HCT116 (cell line): ENCODE data around the gene CFAP161. TPM values are rescaled to one million over a fixed set of nuclear protein-coding genes. Genes with fewer than 3 reads are reported as not detected.

Experiments used
- ATAC-seq: fragments of 200-7000 bp; cut with Tn5 transposase; 2 replicates; pipeline ENCODE4 v1.9.1; 2020; ENCODE audit warnings: mild to moderate bottlenecking, moderate library complexity
- BruUV-seq: library from RNA; stranded (reverse); fragments of 400-500 nt; replicated peaks from 2 replicates; lab custom pipeline; 2021; lab: Mats Ljungman, UMichigan
- CTCF ChIA-PET: fragments of 300-600 bp; sonication (Branson Sonifier 250); formaldehyde crosslinking; loops from one replicate; lab custom pipeline; 2021; ENCODE audit warnings: antibody characterized with exemption; lab: Charles Lee
- POLR2A ChIA-PET: fragments of 300-600, 350-600 bp; sonication (Branson Sonifier 250); formaldehyde crosslinking; loops from one replicate; lab custom pipeline; 2021; ENCODE audit warnings: antibody characterized with exemption; lab: Charles Lee
- RAD21 ChIA-PET, 2 experiments: fragments of 300-600 bp; sonication (Branson Sonifier 250); formaldehyde crosslinking; loops; one replicate each; lab custom pipeline; 2023; ENCODE audit warnings: low total read pairs in 2 of 2; ENCODE audit not compliant: uncharacterized antibody in 2 of 2, unreplicated experiment in 2 of 2, low non-redundant PET in 1 of 2; lab: Charles Lee
- DNase-seq: peaks from one replicate; pipeline ENCODE4 v3.0.0-alpha.2; 2010; ENCODE audit warnings: low read depth, low spot score
- H2AFZ ChIP-seq: fragments of 200-600 bp; shearing (Covaris generic), sonication (generic); 2 replicates; pipeline ENCODE4 v1.6.1; 2017; ENCODE audit warnings: low read depth, mixed run types, mixed read lengths, antibody characterized with exemption, low read length; ENCODE audit not compliant: poor library complexity, severe bottlenecking
- H3K27ac ChIP-seq: 2 replicates; pipeline ENCODE4 v1.5.1; 2012; ENCODE audit warnings: low read depth, low read length
- H3K27me3 ChIP-seq: fragments of 200-600 bp; sonication (generic); 2 replicates; pipeline ENCODE4 v1.6.1; 2016; ENCODE audit warnings: mixed run types, low read length, mixed read lengths; ENCODE audit not compliant: insufficient read depth
- H3K36me3 ChIP-seq, 2 experiments: fragments of 200-500 bp in 1 of 2; fragments of 200-600 bp in 1 of 2; sonication (Bioruptor generic) in 1 of 2; sonication (generic) in 1 of 2; 2 replicates each; pipeline versions ENCODE4 v1.5.1 to v1.6.1; 2014 to 2016; ENCODE audit warnings: low read length in 2 of 2, inconsistent platforms in 1 of 2, mixed read lengths in 1 of 2, mixed run types in 1 of 2; ENCODE audit not compliant: insufficient read depth in 2 of 2, control insufficient read depth in 1 of 2
- H3K4me1 ChIP-seq, 2 experiments: fragments of 200-600 bp in 1 of 2; sonication (generic) in 1 of 2; 2 replicates each; pipeline versions ENCODE4 v1.5.1 to v1.6.1; 2012 to 2017; ENCODE audit warnings: low read length in 2 of 2, inconsistent platforms in 1 of 2, mild to moderate bottlenecking in 1 of 2, mixed read lengths in 1 of 2, mixed run types in 1 of 2, moderate library complexity in 1 of 2; ENCODE audit not compliant: insufficient read depth in 2 of 2, control insufficient read depth in 1 of 2
- H3K4me2 ChIP-seq: fragments of 200-600 bp; sonication (generic); 2 replicates; pipeline ENCODE4 v1.6.1; 2017; ENCODE audit warnings: mixed run types, low read length, mixed read lengths
- H3K4me3 ChIP-seq, 2 experiments: fragments of 200-600 bp in 1 of 2; sonication (generic) in 1 of 2; replicated peaks in 1 of 2; 2 replicates each; pipeline ENCODE4 v1.5.1; 2011 to 2016; ENCODE audit warnings: low read length in 2 of 2, control low read depth in 1 of 2, low read depth in 1 of 2, mild to moderate bottlenecking in 1 of 2, mixed read lengths in 1 of 2, mixed run types in 1 of 2
- H3K79me2 ChIP-seq: fragments of 200-600 bp; sonication (generic); 2 replicates; pipeline ENCODE4 v1.6.1; 2017; ENCODE audit warnings: mild to moderate bottlenecking, mixed run types, low read length, moderate library complexity, mixed read lengths; ENCODE audit not compliant: insufficient read depth
- H3K9ac ChIP-seq: fragments of 200-600 bp; sonication (generic); 2 replicates; pipeline ENCODE4 v1.6.1; 2016; ENCODE audit warnings: low read length, mixed read lengths
- H3K9me2 ChIP-seq: fragments of 200-600 bp; sonication (generic), shearing (Covaris generic); 2 replicates; pipeline ENCODE4 v1.6.1; 2017; ENCODE audit warnings: mixed run types, mild to moderate bottlenecking, moderate library complexity; ENCODE audit not compliant: insufficient read depth
- H3K9me3 ChIP-seq, 2 experiments: fragments of 200-500 bp in 1 of 2; fragments of 200-600 bp in 1 of 2; sonication (Bioruptor generic) in 1 of 2; sonication (generic) in 1 of 2; 2 replicates each; pipeline ENCODE4 v1.6.1; 2014 to 2017; ENCODE audit warnings: low read length in 2 of 2, mixed read lengths in 2 of 2, inconsistent platforms in 1 of 2, low read depth in 1 of 2, mild to moderate bottlenecking in 1 of 2, mixed run types in 1 of 2, moderate library complexity in 1 of 2; ENCODE audit not compliant: control insufficient read depth in 1 of 2, insufficient read depth in 1 of 2
- H4K20me1 ChIP-seq: fragments of 200-600 bp; sonication (generic), shearing (Covaris generic); 2 replicates; pipeline ENCODE4 v1.6.1; 2017; ENCODE audit warnings: mixed run types, mild to moderate bottlenecking, moderate library complexity; ENCODE audit not compliant: insufficient read depth
- ELF1 ChIP-seq: IDR thresholded peaks from 2 replicates; pipeline ENCODE4 v1.6.1; 2012; ENCODE audit warnings: low read depth, borderline replicate concordance
- POLR2A ChIP-seq: IDR thresholded peaks from 2 replicates; pipeline ENCODE4 v1.7.0; 2011; ENCODE audit warnings: borderline replicate concordance; ENCODE audit not compliant: insufficient read depth, insufficient read length; ENCODE audit errors: extremely low read depth
- POLR2AphosphoS5 ChIP-seq: IDR thresholded peaks from 2 replicates; pipeline ENCODE4 v1.6.1; 2011; ENCODE audit warnings: mild to moderate bottlenecking, low read depth, low read length, moderate library complexity
- RAD21 ChIP-seq: IDR thresholded peaks from 2 replicates; pipeline ENCODE4 v1.6.1; 2012; ENCODE audit warnings: low read depth, mild to moderate bottlenecking
- SIN3A ChIP-seq: IDR thresholded peaks from 2 replicates; pipeline ENCODE4 v1.6.1; 2012; ENCODE audit warnings: low read depth
- SP1 ChIP-seq: IDR thresholded peaks from 2 replicates; pipeline ENCODE4 v1.6.1; 2012; ENCODE audit warnings: low read depth
- SRF ChIP-seq: IDR thresholded peaks from 2 replicates; pipeline ENCODE4 v1.6.1; 2012; ENCODE audit warnings: low read depth
- YY1 ChIP-seq: IDR thresholded peaks from 2 replicates; pipeline ENCODE4 v1.6.1; 2011; ENCODE audit warnings: low read length, low read depth, moderate library complexity, mild to moderate bottlenecking; ENCODE audit not compliant: insufficient replicate concordance; ENCODE audit errors: extremely low read depth
- ZFX ChIP-seq: fragments of 450-650 bp; IDR thresholded peaks from 2 replicates; pipeline ENCODE4 v1.6.1; 2017
- ZNF274 ChIP-seq: fragments of 200-500 bp; sonication (Bioruptor generic); IDR thresholded peaks from 2 replicates; pipeline ENCODE4 v1.6.1; 2014; ENCODE audit warnings: mild to moderate bottlenecking, low read depth, low read length, inconsistent platforms
- intact Hi-C: fragments of 100-400 bp; cut with micrococcal nuclease; formaldehyde crosslinking; loops from 2 replicates; pipeline ENCODE4 v1.10.0; 2022
- total RNA-seq: library from RNA; stranded (reverse); gene quantifications from one replicate; pipeline ENCODE4 v1.2.1, GENCODE V29; 2021; ENCODE audit not compliant: unreplicated experiment
- TF ChIP-seq, protein P1 (sequence below): IDR thresholded peaks from 2 replicates; pipeline ENCODE4 v1.6.1; 2011; ENCODE audit warnings: mild to moderate bottlenecking, low read length, moderate library complexity; ENCODE audit not compliant: insufficient replicate concordance; ENCODE audit errors: extremely low read depth
- TF ChIP-seq, protein P2 (sequence below): IDR thresholded peaks from 2 replicates; pipeline ENCODE4 v1.6.1; 2012; ENCODE audit warnings: low read depth
- TF ChIP-seq, protein P3 (sequence below), 3 experiments: fragments of 200-600 bp in 1 of 3; sonication (generic) in 1 of 3; IDR thresholded peaks in 2 of 3; conservative IDR thresholded peaks in 1 of 3; 2 replicates each; pipeline ENCODE4 v1.5.1; 2012 to 2017; ENCODE audit warnings: low read depth in 2 of 3, low read length in 2 of 3, antibody characterized with exemption in 1 of 3, borderline replicate concordance in 1 of 3, control low read depth in 1 of 3, mild to moderate bottlenecking in 1 of 3, mixed read lengths in 1 of 3, mixed run types in 1 of 3, moderate library complexity in 1 of 3; ENCODE audit not compliant: insufficient read depth in 1 of 3

Gene CFAP161
- total RNA-seq, 1 experiment from 2014 or later = 0.15 TPM

DNA sequence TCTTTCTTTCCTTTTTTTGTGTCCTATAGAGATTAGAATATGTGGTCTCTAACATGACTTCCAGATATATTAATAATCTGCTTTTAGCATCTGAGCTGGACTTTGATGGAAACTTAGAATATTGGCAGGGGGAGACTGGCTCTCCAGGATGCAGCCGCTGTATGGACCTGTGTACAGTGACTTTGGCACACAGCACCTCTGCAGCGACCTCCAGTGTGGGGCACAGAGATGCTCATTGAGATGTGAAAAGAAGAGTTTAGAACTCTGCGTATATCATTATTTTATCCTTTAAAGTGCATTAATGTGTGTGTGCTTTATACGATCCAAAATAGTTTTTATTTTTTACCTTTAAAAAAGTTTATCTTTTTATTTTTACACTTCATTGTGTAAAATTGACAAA lies 18.3 kb downstream of the CFAP161 start:
- H3K79me2 ChIP-seq = no peaks in the 10 kb centered on the region
- H4K20me1 ChIP-seq = no peaks in the 10 kb centered on the region
- H3K9me2 ChIP-seq = no peaks in the 10 kb centered on the region
- ChIA-PET POLR2A (interaction anchor here (0.6 to 1.1 kb wide), 2 partner anchors 56 to 60 kb away, joined by 3 read pairs; no protein-coding TSS in a partner anchor), CTCF (interaction anchor here (5.6 kb wide), 1 partner anchor 113 kb away, joined by 119 read pairs; no protein-coding TSS in a partner anchor), RAD21 (no interaction called here)
- H3K27ac ChIP-seq = no peak overlapping the region
- no peaks in the 10 kb centered on the region for H3K36me3 ChIP-seq
- intact Hi-C loops = no loop called here
- no peak for DNase-seq
- H3K4me1 ChIP-seq = no peaks in the 10 kb centered on the region
- H3K9me3 ChIP-seq = no peaks in the 10 kb centered on the region
- no peak overlapping the region for H3K4me2 ChIP-seq
- H3K27me3 ChIP-seq = no peaks in the 10 kb centered on the region
- no TSS peak for BruUV-seq
- 0 out of 2 replicates have a peak, but pooled peaks have one; percentile 56 for ATAC-seq
- no peak overlapping the region for H3K4me3 ChIP-seq
- no peak overlapping the region for H3K9ac ChIP-seq
- H2AFZ ChIP-seq = no peak overlapping the region
- TF ChIP-seq POLR2AphosphoS5 (no peak), ZFX (no peak), RAD21 (peak; percentile 34; the same call in 1 of the 2 replicates), POLR2A (no peak), SRF (no peak), YY1 (no peak), ELF1 (no peak), ZNF274 (no peak), SIN3A (no peak), SP1 (no peak)
- TF ChIP-seq, protein P1, sequence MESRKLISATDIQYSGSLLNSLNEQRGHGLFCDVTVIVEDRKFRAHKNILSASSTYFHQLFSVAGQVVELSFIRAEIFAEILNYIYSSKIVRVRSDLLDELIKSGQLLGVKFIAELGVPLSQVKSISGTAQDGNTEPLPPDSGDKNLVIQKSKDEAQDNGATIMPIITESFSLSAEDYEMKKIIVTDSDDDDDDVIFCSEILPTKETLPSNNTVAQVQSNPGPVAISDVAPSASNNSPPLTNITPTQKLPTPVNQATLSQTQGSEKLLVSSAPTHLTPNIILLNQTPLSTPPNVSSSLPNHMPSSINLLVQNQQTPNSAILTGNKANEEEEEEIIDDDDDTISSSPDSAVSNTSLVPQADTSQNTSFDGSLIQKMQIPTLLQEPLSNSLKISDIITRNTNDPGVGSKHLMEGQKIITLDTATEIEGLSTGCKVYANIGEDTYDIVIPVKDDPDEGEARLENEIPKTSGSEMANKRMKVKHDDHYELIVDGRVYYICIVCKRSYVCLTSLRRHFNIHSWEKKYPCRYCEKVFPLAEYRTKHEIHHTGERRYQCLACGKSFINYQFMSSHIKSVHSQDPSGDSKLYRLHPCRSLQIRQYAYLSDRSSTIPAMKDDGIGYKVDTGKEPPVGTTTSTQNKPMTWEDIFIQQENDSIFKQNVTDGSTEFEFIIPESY = no peak
- TF ChIP-seq, protein P2, sequence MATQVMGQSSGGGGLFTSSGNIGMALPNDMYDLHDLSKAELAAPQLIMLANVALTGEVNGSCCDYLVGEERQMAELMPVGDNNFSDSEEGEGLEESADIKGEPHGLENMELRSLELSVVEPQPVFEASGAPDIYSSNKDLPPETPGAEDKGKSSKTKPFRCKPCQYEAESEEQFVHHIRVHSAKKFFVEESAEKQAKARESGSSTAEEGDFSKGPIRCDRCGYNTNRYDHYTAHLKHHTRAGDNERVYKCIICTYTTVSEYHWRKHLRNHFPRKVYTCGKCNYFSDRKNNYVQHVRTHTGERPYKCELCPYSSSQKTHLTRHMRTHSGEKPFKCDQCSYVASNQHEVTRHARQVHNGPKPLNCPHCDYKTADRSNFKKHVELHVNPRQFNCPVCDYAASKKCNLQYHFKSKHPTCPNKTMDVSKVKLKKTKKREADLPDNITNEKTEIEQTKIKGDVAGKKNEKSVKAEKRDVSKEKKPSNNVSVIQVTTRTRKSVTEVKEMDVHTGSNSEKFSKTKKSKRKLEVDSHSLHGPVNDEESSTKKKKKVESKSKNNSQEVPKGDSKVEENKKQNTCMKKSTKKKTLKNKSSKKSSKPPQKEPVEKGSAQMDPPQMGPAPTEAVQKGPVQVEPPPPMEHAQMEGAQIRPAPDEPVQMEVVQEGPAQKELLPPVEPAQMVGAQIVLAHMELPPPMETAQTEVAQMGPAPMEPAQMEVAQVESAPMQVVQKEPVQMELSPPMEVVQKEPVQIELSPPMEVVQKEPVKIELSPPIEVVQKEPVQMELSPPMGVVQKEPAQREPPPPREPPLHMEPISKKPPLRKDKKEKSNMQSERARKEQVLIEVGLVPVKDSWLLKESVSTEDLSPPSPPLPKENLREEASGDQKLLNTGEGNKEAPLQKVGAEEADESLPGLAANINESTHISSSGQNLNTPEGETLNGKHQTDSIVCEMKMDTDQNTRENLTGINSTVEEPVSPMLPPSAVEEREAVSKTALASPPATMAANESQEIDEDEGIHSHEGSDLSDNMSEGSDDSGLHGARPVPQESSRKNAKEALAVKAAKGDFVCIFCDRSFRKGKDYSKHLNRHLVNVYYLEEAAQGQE = no peak
- TF ChIP-seq, protein P3, sequence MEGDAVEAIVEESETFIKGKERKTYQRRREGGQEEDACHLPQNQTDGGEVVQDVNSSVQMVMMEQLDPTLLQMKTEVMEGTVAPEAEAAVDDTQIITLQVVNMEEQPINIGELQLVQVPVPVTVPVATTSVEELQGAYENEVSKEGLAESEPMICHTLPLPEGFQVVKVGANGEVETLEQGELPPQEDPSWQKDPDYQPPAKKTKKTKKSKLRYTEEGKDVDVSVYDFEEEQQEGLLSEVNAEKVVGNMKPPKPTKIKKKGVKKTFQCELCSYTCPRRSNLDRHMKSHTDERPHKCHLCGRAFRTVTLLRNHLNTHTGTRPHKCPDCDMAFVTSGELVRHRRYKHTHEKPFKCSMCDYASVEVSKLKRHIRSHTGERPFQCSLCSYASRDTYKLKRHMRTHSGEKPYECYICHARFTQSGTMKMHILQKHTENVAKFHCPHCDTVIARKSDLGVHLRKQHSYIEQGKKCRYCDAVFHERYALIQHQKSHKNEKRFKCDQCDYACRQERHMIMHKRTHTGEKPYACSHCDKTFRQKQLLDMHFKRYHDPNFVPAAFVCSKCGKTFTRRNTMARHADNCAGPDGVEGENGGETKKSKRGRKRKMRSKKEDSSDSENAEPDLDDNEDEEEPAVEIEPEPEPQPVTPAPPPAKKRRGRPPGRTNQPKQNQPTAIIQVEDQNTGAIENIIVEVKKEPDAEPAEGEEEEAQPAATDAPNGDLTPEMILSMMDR (IDR thresholded peaks at IDR 0.05 in 2 of 3, conservative IDR thresholded peaks at IDR 0.05 in 1 of 3; ENCODE audit: borderline replicate concordance in 1 of 3, insufficient read depth in 1 of 3, low read depth in 2 of 3, low read length in 2 of 3) = peak; percentile 25 to 35 (median 33); a peak in 3 of 6 replicates
